ENCODE results near the gene OPN4. TPM values are rescaled to one million over a fixed set of nuclear protein-coding genes. Genes with fewer than 3 reads are reported as not detected.

Gene OPN4
- total RNA-seq, 3 donors from 2014 or later (not counting 1 experiment from before 2014, with no cell fraction given): not detected

- H3K4me3 ChIP-seq (ENCODE audit: low read length): no peak overlapping the region
- no peak for TF ChIP-seq CTCF (IDR thresholded peaks at IDR 0.05)
- intact Hi-C loops (cut with micrococcal nuclease): no loop called here
- Mint-ChIP-seq H3K4me1 (no peaks in the 10 kb centered on the region), H3K36me3 (no peaks in the 10 kb centered on the region), H3K27me3 (ENCODE audit: low read depth in 2 of 2) (no peaks in the 10 kb centered on the region), H3K9me3 (no peaks in the 10 kb centered on the region), H3K4me3 (no peak overlapping the region), H3K27ac (no peak overlapping the region)
- no peak for DNase-seq
- WGBS (ENCODE audit: insufficient coverage): 85% methylated on average over 6 of the region's 6 CpGs
- no peak overlapping the region for H3K27ac ChIP-seq (ENCODE audit: low read length)
- ATAC-seq: no peak
- H3K27me3 ChIP-seq (ENCODE audit: control insufficient read depth, insufficient read depth, low read length): no peaks in the 10 kb centered on the region
- H3K4me1 ChIP-seq (ENCODE audit: control insufficient read depth, insufficient read depth, low read length): no peaks in the 10 kb centered on the region
- H3K9me3 ChIP-seq (ENCODE audit: control insufficient read depth, insufficient read depth, low read length): no peaks in the 10 kb centered on the region
- H3K36me3 ChIP-seq (ENCODE audit: control insufficient read depth, insufficient read depth, low read length): no peaks in the 10 kb centered on the region
Observed at GRCh38 chr10:86677374-86677773, 23.0 kb downstream of the OPN4 start.

GRCh38 chr10:86678999-86679792 is 24.8 kb downstream of the OPN4 start:
- Histone ChIP-seq H3K36me3 (ENCODE audit: control insufficient read depth, insufficient read depth, low read length) (no peaks in the 10 kb centered on the region), H3K4me3 (ENCODE audit: low read length) (no peak overlapping the region), H3K9me3 (ENCODE audit: control insufficient read depth, insufficient read depth, low read length) (no peaks in the 10 kb centered on the region), H3K4me1 (ENCODE audit: control insufficient read depth, insufficient read depth, low read length) (no peaks in the 10 kb centered on the region), H3K27ac (ENCODE audit: low read length) (no peak overlapping the region), H3K27me3 (ENCODE audit: control insufficient read depth, insufficient read depth, low read length) (no peaks in the 10 kb centered on the region)
- Mint-ChIP-seq H3K4me1 (no peaks in the 10 kb centered on the region), H3K27me3 (ENCODE audit: low read depth in 2 of 2) (no peaks in the 10 kb centered on the region), H3K9me3 (no peaks in the 10 kb centered on the region), H3K27ac (no peak overlapping the region), H3K4me3 (no peak overlapping the region), H3K36me3 (no peaks in the 10 kb centered on the region)
- TF ChIP-seq CTCF (IDR thresholded peaks at IDR 0.05): no peak
- no peak for ATAC-seq
- 75% methylated on average over 13 of the region's 13 CpGs for WGBS (ENCODE audit: insufficient coverage)
- intact Hi-C loops (cut with micrococcal nuclease): no loop called here
- no peak for DNase-seq

- no peaks in the 10 kb centered on the region for H3K27me3 ChIP-seq (ENCODE audit: control insufficient read depth, insufficient read depth, low read length)
- TF ChIP-seq CTCF (IDR thresholded peaks at IDR 0.05): no peak
- ATAC-seq (no peak), DNase-seq (no peak)
- intact Hi-C loops (cut with micrococcal nuclease): no loop called here
- H3K27ac ChIP-seq (ENCODE audit: low read length): no peak overlapping the region
- Mint-ChIP-seq H3K27ac (no peak overlapping the region), H3K36me3 (no peaks in the 10 kb centered on the region), H3K4me3 (no peak overlapping the region), H3K27me3 (ENCODE audit: low read depth in 2 of 2) (no peaks in the 10 kb centered on the region), H3K9me3 (no peaks in the 10 kb centered on the region), H3K4me1 (no peaks in the 10 kb centered on the region)
- H3K4me1 ChIP-seq (ENCODE audit: control insufficient read depth, insufficient read depth, low read length): no peaks in the 10 kb centered on the region
- H3K9me3 ChIP-seq (ENCODE audit: control insufficient read depth, insufficient read depth, low read length): no peaks in the 10 kb centered on the region
- no peaks in the 10 kb centered on the region for H3K36me3 ChIP-seq (ENCODE audit: control insufficient read depth, insufficient read depth, low read length)
- H3K4me3 ChIP-seq (ENCODE audit: low read length): no peak overlapping the region
- 78% methylated on average over 14 of the region's 14 CpGs for WGBS (ENCODE audit: insufficient coverage)
Observed at GRCh38 chr10:86681047-86681446, 26.7 kb downstream of the OPN4 start.
